HepG2 (cell line): ENCODE results near the gene CHD9NB. TPM values are rescaled to one million over a fixed set of nuclear protein-coding genes. Genes with fewer than 3 reads are reported as not detected.

Experiments
- ATAC-seq: fragments of 200-7000 bp; cut with Tn5 transposase; 3 replicates; pipeline ENCODE4 v1.9.1; 2020; ENCODE audit warnings: mild to moderate bottlenecking, moderate library complexity
- BruUV-seq: library from RNA; stranded (reverse); fragments of 400-500 nt; replicated peaks from 2 replicates; lab custom pipeline; 2021; lab: Mats Ljungman, UMichigan
- CTCF ChIA-PET: fragments of 300-600 bp; formaldehyde crosslinking; extraction: SDS; loops from one replicate; lab custom pipeline; 2021; ENCODE audit warnings: low total read pairs, inconsistent platforms, low intra/inter-chr PET ratio; lab: Yijun Ruan, JAX
- POLR2A ChIA-PET: fragments of 350-600 bp; sonication (Branson Sonifier 250); formaldehyde crosslinking; loops from one replicate; lab custom pipeline; 2020; ENCODE audit warnings: antibody characterized with exemption, inconsistent platforms; lab: Yijun Ruan, JAX
- DNase-seq: peaks from one replicate; pipeline ENCODE4 v3.0.0-alpha.2; 2015; ENCODE audit warnings: low spot score
- FAIRE-seq: peaks from 3 replicates; lab custom pipeline; 2011; peaks lifted over from hg19 to GRCh38; lab: Jason Lieb, UNC
- H2AFZ ChIP-seq: one replicate; pipeline ENCODE4 v1.6.1; 2011; ENCODE audit warnings: low read length, inconsistent platforms
- H3K27ac ChIP-seq: fragments of 300-600 bp; 3 replicates; pipeline ENCODE4 v1.8.0; 2011; ENCODE audit warnings: mixed run types, mild to moderate bottlenecking, mixed read lengths, low read length, inconsistent platforms; ENCODE audit not compliant: insufficient read depth; ENCODE audit errors: extremely low read length
- H3K27me3 ChIP-seq, 2 experiments: fragments of 200-600 bp in 1 of 2; 2 replicates in 1 of 2; 3 replicates in 1 of 2; pipeline versions ENCODE4 v1.6.0 to v1.8.0; 2011; ENCODE audit warnings: low read length in 2 of 2, mild to moderate bottlenecking in 2 of 2, moderate library complexity in 2 of 2, inconsistent platforms in 1 of 2; ENCODE audit not compliant: insufficient read depth in 2 of 2, control insufficient read depth in 1 of 2
- H3K36me3 ChIP-seq, 2 experiments: fragments of 200-600 bp in 1 of 2; replicated peaks in 1 of 2; 2 replicates in 1 of 2; 3 replicates in 1 of 2; pipeline versions ENCODE4 v1.5.1 to v1.8.0; 2011; ENCODE audit warnings: low read length in 2 of 2, inconsistent platforms in 1 of 2; ENCODE audit not compliant: insufficient read depth in 2 of 2, control insufficient read depth in 1 of 2
- H3K4me1 ChIP-seq: 2 replicates; pipeline ENCODE4 v1.5.1; 2012; ENCODE audit warnings: low read length, inconsistent platforms; ENCODE audit not compliant: insufficient read depth
- H3K4me2 ChIP-seq: 2 replicates; pipeline ENCODE4 v1.6.0; 2011; ENCODE audit warnings: low read depth, low read length, inconsistent platforms
- H3K4me3 ChIP-seq, 3 experiments: fragments of 200-600 bp in 1 of 3; sonication (generic), shearing (Covaris generic) in 1 of 3; replicated peaks in 1 of 3; 2 replicates each; pipeline ENCODE4 v1.5.1; 2011 to 2016; ENCODE audit warnings: low read length in 3 of 3, inconsistent platforms in 2 of 3, low read depth in 2 of 3, mild to moderate bottlenecking in 2 of 3, control low read depth in 1 of 3, mixed read lengths in 1 of 3; ENCODE audit not compliant: insufficient read depth in 1 of 3
- H3K79me2 ChIP-seq: one replicate; pipeline ENCODE4 v1.6.1; 2011; ENCODE audit warnings: low read length, inconsistent platforms; ENCODE audit not compliant: insufficient read depth
- H3K9ac ChIP-seq: 2 replicates; pipeline ENCODE4 v1.6.0; 2011; ENCODE audit warnings: mild to moderate bottlenecking, low read depth, low read length, inconsistent platforms; ENCODE audit not compliant: insufficient read depth
- H3K9me3 ChIP-seq: 2 replicates; pipeline ENCODE4 v1.5.1; 2012; ENCODE audit warnings: mild to moderate bottlenecking, low read length
- H4K20me1 ChIP-seq: 2 replicates; pipeline ENCODE4 v1.6.0; 2011; ENCODE audit warnings: inconsistent platforms, mild to moderate bottlenecking, low read length, moderate library complexity; ENCODE audit not compliant: insufficient read depth
- ATF7 ChIP-seq, 2 experiments: fragments of 450-650 bp in 1 of 2; sonication (generic) in 1 of 2; formaldehyde crosslinking in 1 of 2; IDR thresholded peaks; 2 replicates each; pipeline versions ENCODE4 v1.4.0 to v1.6.1; 2016 to 2020; ENCODE audit warnings: antibody characterized with exemption in 1 of 2, mild to moderate bottlenecking in 1 of 2, missing genetic modification reagents in 1 of 2
- HMG20A ChIP-seq: IDR thresholded peaks from 2 replicates; pipeline ENCODE4 v1.6.1; 2016; ENCODE audit warnings: borderline replicate concordance
- WGBS: methylation state at CpG from one replicate; pipeline ENCODE4 v1.1.6; 2017; ENCODE audit warnings: low lambda C conversion rate; 5-methylcytosine and 5-hydroxymethylcytosine counted together
- in situ Hi-C: cut with HindIII; loops from 2 replicates; pipeline ENCODE4 v1.10.0; 2017; ENCODE audit warnings: low pct_unique_long_range_greater_than_20kb; ENCODE audit not compliant: extremely low pct_ligation_motif_present
- intact Hi-C: fragments of 100-400 bp; cut with micrococcal nuclease; formaldehyde crosslinking; loops from one replicate; pipeline ENCODE4 v1.10.0; 2022; ENCODE audit not compliant: unreplicated experiment
- polyA plus RNA-seq, 8 experiments: library from polyadenylated mRNA; depleted of rRNA in 3 of 8; stranded (reverse) in 7 of 8; unstranded in 1 of 8; fragments of >200 nt; fragmentation: Illumina TruSeq in 4 of 8; extraction: Trizol in 4 of 8; gene quantifications; 2 replicates each; pipeline versions ENCODE4 v1.2.1 to v1.2.3, GENCODE V29; 2011 to 2016; ENCODE audit warnings: low read depth in 4 of 8, missing spikeins in 1 of 8, mixed read lengths in 1 of 8; ENCODE audit not compliant: insufficient read depth in 1 of 8
- total RNA-seq, 5 experiments: library from RNA; depleted of rRNA; stranded (reverse); fragments of >200 nt; fragmentation: Illumina TruSeq; extraction: Trizol; gene quantifications; 2 replicates each; pipeline ENCODE4 v1.2.3, GENCODE V29; 2016; ENCODE audit warnings: low read depth in 1 of 5
- TF ChIP-seq, protein P1 (sequence below): sonication (generic); formaldehyde crosslinking; IDR thresholded peaks from 2 replicates; pipeline ENCODE4 v1.5.1; 2020; ENCODE audit warnings: mild to moderate bottlenecking, missing genetic modification reagents, borderline replicate concordance

The CHD9NB gene
- total and polyA plus RNA-seq, 2 of the 13 experiments (the other 11 are each of a cell fraction or from before 2014, with no cell fraction given), result 0.17 to 0.18 TPM

DNA sequence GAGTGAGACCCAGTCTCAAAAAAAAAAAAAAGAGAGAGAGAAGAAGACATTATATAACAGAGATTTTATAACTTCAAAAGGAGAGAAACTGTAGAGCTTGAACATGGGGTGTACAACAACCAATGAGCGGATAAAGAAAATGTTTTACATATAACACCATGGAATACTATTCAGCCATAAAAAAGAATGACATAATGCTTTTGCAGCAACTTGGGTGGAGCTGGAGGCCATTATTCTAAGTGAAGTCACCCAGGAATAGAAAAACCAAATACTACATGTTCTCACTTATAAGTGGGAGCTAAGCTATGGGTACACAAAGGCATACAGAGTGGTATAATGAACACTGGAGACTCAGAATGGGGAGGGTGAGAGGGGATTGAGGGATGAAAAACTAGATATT lies 61.1 kb downstream of the CHD9NB start:
- ATAC-seq, result no peak
- in situ Hi-C loops (no loop called here), intact Hi-C loops (no loop called here)
- no peaks in the 10 kb centered on the region for H4K20me1 ChIP-seq
- no peak overlapping the region for H3K9ac ChIP-seq
- no peak overlapping the region for H3K27ac ChIP-seq
- DNase-seq, result no peak
- CTCF ChIA-PET, result no interaction called here
- H3K4me2 ChIP-seq, result no peak overlapping the region
- POLR2A ChIA-PET, result no interaction called here
- 94% methylated on average over 1 of the region's 1 CpG for WGBS
- no peaks in the 10 kb centered on the region for H3K9me3 ChIP-seq
- TF ChIP-seq ATF7 (IDR thresholded peaks at IDR 0.05), result peak; percentile 96
- no peak for TF ChIP-seq ATF7 (CRISPR knock-in tag; IDR thresholded peaks at IDR 0.05)
- TF ChIP-seq HMG20A (CRISPR knock-in tag), result no peak
- TF ChIP-seq, protein P1, sequence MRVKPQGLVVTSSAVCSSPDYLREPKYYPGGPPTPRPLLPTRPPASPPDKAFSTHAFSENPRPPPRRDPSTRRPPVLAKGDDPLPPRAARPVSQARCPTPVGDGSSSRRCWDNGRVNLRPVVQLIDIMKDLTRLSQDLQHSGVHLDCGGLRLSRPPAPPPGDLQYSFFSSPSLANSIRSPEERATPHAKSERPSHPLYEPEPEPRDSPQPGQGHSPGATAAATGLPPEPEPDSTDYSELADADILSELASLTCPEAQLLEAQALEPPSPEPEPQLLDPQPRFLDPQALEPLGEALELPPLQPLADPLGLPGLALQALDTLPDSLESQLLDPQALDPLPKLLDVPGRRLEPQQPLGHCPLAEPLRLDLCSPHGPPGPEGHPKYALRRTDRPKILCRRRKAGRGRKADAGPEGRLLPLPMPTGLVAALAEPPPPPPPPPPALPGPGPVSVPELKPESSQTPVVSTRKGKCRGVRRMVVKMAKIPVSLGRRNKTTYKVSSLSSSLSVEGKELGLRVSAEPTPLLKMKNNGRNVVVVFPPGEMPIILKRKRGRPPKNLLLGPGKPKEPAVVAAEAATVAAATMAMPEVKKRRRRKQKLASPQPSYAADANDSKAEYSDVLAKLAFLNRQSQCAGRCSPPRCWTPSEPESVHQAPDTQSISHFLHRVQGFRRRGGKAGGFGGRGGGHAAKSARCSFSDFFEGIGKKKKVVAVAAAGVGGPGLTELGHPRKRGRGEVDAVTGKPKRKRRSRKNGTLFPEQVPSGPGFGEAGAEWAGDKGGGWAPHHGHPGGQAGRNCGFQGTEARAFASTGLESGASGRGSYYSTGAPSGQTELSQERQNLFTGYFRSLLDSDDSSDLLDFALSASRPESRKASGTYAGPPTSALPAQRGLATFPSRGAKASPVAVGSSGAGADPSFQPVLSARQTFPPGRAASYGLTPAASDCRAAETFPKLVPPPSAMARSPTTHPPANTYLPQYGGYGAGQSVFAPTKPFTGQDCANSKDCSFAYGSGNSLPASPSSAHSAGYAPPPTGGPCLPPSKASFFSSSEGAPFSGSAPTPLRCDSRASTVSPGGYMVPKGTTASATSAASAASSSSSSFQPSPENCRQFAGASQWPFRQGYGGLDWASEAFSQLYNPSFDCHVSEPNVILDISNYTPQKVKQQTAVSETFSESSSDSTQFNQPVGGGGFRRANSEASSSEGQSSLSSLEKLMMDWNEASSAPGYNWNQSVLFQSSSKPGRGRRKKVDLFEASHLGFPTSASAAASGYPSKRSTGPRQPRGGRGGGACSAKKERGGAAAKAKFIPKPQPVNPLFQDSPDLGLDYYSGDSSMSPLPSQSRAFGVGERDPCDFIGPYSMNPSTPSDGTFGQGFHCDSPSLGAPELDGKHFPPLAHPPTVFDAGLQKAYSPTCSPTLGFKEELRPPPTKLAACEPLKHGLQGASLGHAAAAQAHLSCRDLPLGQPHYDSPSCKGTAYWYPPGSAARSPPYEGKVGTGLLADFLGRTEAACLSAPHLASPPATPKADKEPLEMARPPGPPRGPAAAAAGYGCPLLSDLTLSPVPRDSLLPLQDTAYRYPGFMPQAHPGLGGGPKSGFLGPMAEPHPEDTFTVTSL (CRISPR knock-in tag), result no peak
- no peaks in the 10 kb centered on the region for H3K36me3 ChIP-seq
- FAIRE-seq, result no peak
- H3K27me3 ChIP-seq, result 0 out of 5 replicates have a peak, but pooled peaks cover 0 to 3% of the 10 kb centered on the region in 2 experiments
- H3K4me1 ChIP-seq, result no peaks in the 10 kb centered on the region
- no peak overlapping the region for H2AFZ ChIP-seq
- no peak overlapping the region for H3K4me3 ChIP-seq
- BruUV-seq, result no TSS peak
- H3K79me2 ChIP-seq, result no peaks in the 10 kb centered on the region

Other genes with a start within 250 kb of the CHD9NB start
- 27.7 and 31.0 TPM in 2 replicates for gene CHD9, start 2.1 kb upstream of the CHD9NB start, total RNA-seq (2016; rRNA removed; fragmentation: Illumina TruSeq; extraction: Trizol)
- 15.6 and 23.4 TPM in 2 replicates for gene CHD9, start 2.1 kb upstream of the CHD9NB start, polyA plus RNA-seq (2011; rRNA removed)